ENCODE data around the gene ATG16L1. TPM values are rescaled to one million over a fixed set of nuclear protein-coding genes. Genes with fewer than 3 reads are reported as not detected.

The ATG16L1 gene
- total RNA-seq, 4 donors from 2014 or later = 16.7 to 44.1 (median 33.6) TPM

- no peak for TF ChIP-seq POLR2A (IDR thresholded peaks at IDR 0.05)
- TF ChIP-seq EP300 (IDR thresholded peaks at IDR 0.05) = no peak
- no peak for TF ChIP-seq CTCF (IDR thresholded peaks at IDR 0.05)
- no peaks in the 10 kb centered on the region for H3K9me3 ChIP-seq
- H3K36me3 ChIP-seq = no peaks in the 10 kb centered on the region
- no peak overlapping the region for H3K4me3 ChIP-seq
- H3K27ac ChIP-seq = no peak overlapping the region
- no peaks in the 10 kb centered on the region for H3K27me3 ChIP-seq
- DNase-seq (ENCODE audit: low spot score in 2 of 2) = no peak
- 70 to 83% methylated on average over 3 of the region's 3 CpGs for WGBS, 2 donors
- H3K4me1 ChIP-seq = no peaks in the 10 kb centered on the region
These were observed 16.5 kb upstream of the ATG16L1 start for GRCh38 chr2:233234996-233235395.

- Histone ChIP-seq H3K9me3 (no peaks in the 10 kb centered on the region), H3K4me3 (no peak overlapping the region), H3K27me3 (no peaks in the 10 kb centered on the region), H3K4me1 (peaks cover 0 to 5% (median 0%) of the 10 kb centered on the region in 4 donors), H3K27ac (no peak overlapping the region), H3K36me3 (no peaks in the 10 kb centered on the region)
- DNase-seq (ENCODE audit: low spot score in 2 of 2) = no peak
- TF ChIP-seq CTCF (IDR thresholded peaks at IDR 0.05) (no peak), EP300 (IDR thresholded peaks at IDR 0.05) (no peak), POLR2A (IDR thresholded peaks at IDR 0.05) (no peak)
- 61 to 65% methylated on average over 6 to 9 of the region's 9 CpGs for WGBS, 2 donors
These were observed 15.5 kb upstream of the ATG16L1 start for GRCh38 chr2:233235977-233236376.

- Histone ChIP-seq H3K36me3 (no peaks in the 10 kb centered on the region), H3K27me3 (no peaks in the 10 kb centered on the region), H3K4me3 (no peak overlapping the region), H3K4me1 (peaks cover 0 to 9% (median 0%) of the 10 kb centered on the region in 4 donors), H3K27ac (no peak overlapping the region), H3K9me3 (no peaks in the 10 kb centered on the region)
- no peak for DNase-seq (ENCODE audit: low spot score in 2 of 2)
- no peak for TF ChIP-seq EP300 (IDR thresholded peaks at IDR 0.05)
- no peak for TF ChIP-seq CTCF (IDR thresholded peaks at IDR 0.05)
- TF ChIP-seq POLR2A (IDR thresholded peaks at IDR 0.05) = no peak
- 70 to 79% methylated on average over 7 of the region's 7 CpGs for WGBS, 2 donors
These were observed 14.5 kb upstream of the ATG16L1 start for GRCh38 chr2:233236820-233237589.

- no peak for DNase-seq (ENCODE audit: low spot score in 2 of 2)
- peaks cover 0 to 14% (median 0%) of the 10 kb centered on the region in 4 donors for H3K4me1 ChIP-seq
- no peak overlapping the region for H3K27ac ChIP-seq
- 78 to 84% methylated on average over 2 of the region's 2 CpGs for WGBS, 2 donors
- no peaks in the 10 kb centered on the region for H3K36me3 ChIP-seq
- no peaks in the 10 kb centered on the region for H3K27me3 ChIP-seq
- TF ChIP-seq POLR2A (IDR thresholded peaks at IDR 0.05) (no peak), CTCF (IDR thresholded peaks at IDR 0.05) (no peak), EP300 (IDR thresholded peaks at IDR 0.05) (no peak)
- H3K9me3 ChIP-seq = no peaks in the 10 kb centered on the region
- no peak overlapping the region for H3K4me3 ChIP-seq
These were observed 10.6 kb upstream of the ATG16L1 start for GRCh38 chr2:233240897-233241296.

GRCh38 chr2:233241803-233242202 lies 9.7 kb upstream of the ATG16L1 start:
- H3K27ac ChIP-seq = peak overlapping the region in 3 of 4 donors; percentile 20 to 34 (median 23)

More at GRCh38 chr2:233241803-233242202, 9.7 kb upstream of the ATG16L1 start:
- no peak overlapping the region for H3K4me3 ChIP-seq
- H3K4me1 ChIP-seq = peaks cover 0 to 14% (median 0%) of the 10 kb centered on the region in 4 donors
- no peaks in the 10 kb centered on the region for H3K9me3 ChIP-seq
- TF ChIP-seq POLR2A (IDR thresholded peaks at IDR 0.05) (no peak), EP300 (IDR thresholded peaks at IDR 0.05) (no peak), CTCF (IDR thresholded peaks at IDR 0.05) (no peak)
- 76 to 77% methylated on average over 3 of the region's 3 CpGs for WGBS, 2 donors
- H3K36me3 ChIP-seq = no peaks in the 10 kb centered on the region
- no peaks in the 10 kb centered on the region for H3K27me3 ChIP-seq
- DNase-seq (ENCODE audit: low spot score in 2 of 2) = no peak
